Measurements from ENCODE around the gene PRF1. TPM values are rescaled to one million over a fixed set of nuclear protein-coding genes. Genes with fewer than 3 reads are reported as not detected.

Gene PRF1
- polyA plus RNA-seq, 1 experiment: not detected

DNA sequence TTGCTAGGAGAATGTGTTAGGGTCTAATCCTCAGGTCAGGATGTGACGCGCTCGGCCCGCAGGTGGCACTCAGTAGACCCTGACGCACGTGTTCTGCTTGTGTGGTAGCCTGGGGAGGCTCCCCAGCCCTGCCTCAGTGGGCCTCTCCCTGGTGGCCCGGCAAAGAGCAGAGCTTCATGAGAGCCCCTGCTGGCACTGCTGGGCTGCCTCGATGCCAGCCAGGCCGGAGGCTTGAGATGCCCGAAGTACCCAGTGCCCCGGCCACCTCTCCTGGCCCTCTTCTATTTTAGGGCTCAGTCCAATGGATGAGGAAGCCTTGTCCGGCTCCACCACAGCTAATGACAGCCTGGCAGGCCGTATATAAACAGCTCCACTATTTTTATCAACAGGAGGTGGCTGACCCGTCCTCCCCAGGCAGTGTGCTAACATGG is 42.0 kb downstream of the PRF1 start:
- TF ChIP-seq, protein P1, sequence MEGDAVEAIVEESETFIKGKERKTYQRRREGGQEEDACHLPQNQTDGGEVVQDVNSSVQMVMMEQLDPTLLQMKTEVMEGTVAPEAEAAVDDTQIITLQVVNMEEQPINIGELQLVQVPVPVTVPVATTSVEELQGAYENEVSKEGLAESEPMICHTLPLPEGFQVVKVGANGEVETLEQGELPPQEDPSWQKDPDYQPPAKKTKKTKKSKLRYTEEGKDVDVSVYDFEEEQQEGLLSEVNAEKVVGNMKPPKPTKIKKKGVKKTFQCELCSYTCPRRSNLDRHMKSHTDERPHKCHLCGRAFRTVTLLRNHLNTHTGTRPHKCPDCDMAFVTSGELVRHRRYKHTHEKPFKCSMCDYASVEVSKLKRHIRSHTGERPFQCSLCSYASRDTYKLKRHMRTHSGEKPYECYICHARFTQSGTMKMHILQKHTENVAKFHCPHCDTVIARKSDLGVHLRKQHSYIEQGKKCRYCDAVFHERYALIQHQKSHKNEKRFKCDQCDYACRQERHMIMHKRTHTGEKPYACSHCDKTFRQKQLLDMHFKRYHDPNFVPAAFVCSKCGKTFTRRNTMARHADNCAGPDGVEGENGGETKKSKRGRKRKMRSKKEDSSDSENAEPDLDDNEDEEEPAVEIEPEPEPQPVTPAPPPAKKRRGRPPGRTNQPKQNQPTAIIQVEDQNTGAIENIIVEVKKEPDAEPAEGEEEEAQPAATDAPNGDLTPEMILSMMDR (IDR thresholded peaks at IDR 0.05; ENCODE audit: insufficient read depth, low read depth, low read length): no peak
- no peaks in the 10 kb centered on the region for H3K36me3 ChIP-seq (ENCODE audit: control insufficient read depth, insufficient read depth, low read length)
- DNase-seq (ENCODE audit: low read depth): no peak
- ChIA-PET POLR2A (no interaction called here), CTCF (interaction anchor here (0.6 to 5.0 kb wide), 10 partner anchors 8 to 198 kb away, joined by 3 to 56 read pairs (median 4); no protein-coding TSS in a partner anchor)
- no peak overlapping the region for H3K4me3 ChIP-seq (ENCODE audit: low read depth, low read length)
- no peaks in the 10 kb centered on the region; the same call in 1 of the 2 replicates for H3K27me3 ChIP-seq (ENCODE audit: control insufficient read depth, insufficient read depth, low read length)

DNA sequence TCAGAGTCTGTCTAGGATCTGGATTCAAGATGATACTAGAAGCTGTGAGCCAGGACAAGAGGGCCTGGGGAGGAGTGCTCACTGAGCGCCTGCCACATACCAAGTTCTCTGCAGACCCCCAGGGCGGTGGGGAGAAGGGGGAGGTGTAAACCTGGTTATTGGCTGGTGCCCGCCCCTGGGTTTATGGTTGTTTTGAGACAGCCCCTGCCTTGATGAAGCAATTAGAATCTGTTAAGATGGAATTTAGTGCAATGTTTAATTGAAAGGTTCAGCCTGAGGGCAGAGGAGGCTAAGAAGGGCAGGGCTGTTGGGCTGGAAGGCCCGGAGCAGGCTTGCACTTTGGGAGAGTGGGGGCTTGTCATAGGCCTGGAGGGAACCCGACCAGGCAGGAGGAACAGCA is 42.7 kb downstream of the PRF1 start:
- no peak for DNase-seq (ENCODE audit: low read depth)
- CTCF ChIA-PET: interaction anchor here (0.6 to 5.0 kb wide), 9 partner anchors 9 to 323 kb away, joined by 3 to 56 read pairs (median 4); no protein-coding TSS in a partner anchor
- no peaks in the 10 kb centered on the region for H3K36me3 ChIP-seq (ENCODE audit: control insufficient read depth, insufficient read depth, low read length)
- TF ChIP-seq, protein P1 (IDR thresholded peaks at IDR 0.05; ENCODE audit: insufficient read depth, low read depth, low read length): no peak
- POLR2A ChIA-PET: no interaction called here
- no peak overlapping the region for H3K4me3 ChIP-seq (ENCODE audit: low read depth, low read length)
- no peaks in the 10 kb centered on the region; the same call in 1 of the 2 replicates for H3K27me3 ChIP-seq (ENCODE audit: control insufficient read depth, insufficient read depth, low read length)

DNA sequence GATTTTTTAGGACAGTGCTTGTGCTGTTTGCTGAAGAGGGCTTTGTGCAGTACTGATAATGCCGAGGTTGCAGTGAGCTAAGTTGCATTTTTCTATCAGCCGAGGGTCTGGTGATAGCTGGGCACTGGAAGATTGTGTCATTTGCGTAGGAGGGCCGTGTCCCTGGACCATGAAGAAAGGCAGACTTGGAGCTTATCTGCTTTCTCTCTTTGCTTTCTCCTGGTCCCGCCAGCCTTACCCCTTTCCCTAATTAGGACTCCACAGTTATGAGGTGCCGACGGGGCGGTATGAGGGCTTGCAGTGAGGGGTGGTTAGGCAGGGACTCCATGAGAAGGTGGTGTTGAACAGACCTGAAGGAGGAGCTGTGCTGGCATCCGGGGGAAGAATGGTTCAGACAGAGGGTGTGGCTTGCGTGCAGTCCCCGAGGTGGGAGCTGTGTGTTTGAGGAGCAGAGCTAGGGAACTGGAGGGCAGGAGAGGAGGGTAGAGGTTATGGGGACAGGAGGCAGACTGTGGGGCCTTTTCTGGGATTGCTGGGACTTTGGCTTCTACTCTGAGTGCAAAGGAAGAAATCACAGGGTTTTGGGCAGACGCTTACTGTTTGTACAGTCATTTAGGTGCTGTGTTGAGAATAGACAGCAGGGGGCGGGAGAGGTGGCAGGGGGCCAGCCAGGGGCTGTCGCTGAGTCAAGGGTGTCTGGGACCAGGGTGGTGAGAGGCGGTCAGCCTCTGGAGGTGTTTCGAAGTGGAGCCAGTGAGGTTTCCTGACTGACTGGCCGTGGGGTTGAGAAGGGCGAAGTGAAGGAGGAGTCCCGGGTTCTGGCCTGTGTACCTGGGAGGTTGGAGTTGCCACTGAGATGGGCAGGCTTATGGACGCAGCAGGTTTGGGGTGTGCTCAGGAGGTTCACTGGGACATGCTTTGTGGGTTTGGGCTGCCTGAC is 43.4 kb downstream of the PRF1 start:
- no peak for DNase-seq (ENCODE audit: low read depth)
- TF ChIP-seq, protein P1 (IDR thresholded peaks at IDR 0.05; ENCODE audit: insufficient read depth, low read depth, low read length): peak; percentile 65
- Histone ChIP-seq H3K36me3 (ENCODE audit: control insufficient read depth, insufficient read depth, low read length) (no peaks in the 10 kb centered on the region), H3K4me3 (ENCODE audit: low read depth, low read length) (no peak overlapping the region), H3K27me3 (ENCODE audit: control insufficient read depth, insufficient read depth, low read length) (no peaks in the 10 kb centered on the region; the same call in 1 of the 2 replicates)
- CTCF ChIA-PET: interaction anchor here (0.5 to 5.0 kb wide), 20 partner anchors 9 to 352 kb away, joined by 3 to 56 read pairs (median 4); no protein-coding TSS in a partner anchor
- POLR2A ChIA-PET: no interaction called here

DNA sequence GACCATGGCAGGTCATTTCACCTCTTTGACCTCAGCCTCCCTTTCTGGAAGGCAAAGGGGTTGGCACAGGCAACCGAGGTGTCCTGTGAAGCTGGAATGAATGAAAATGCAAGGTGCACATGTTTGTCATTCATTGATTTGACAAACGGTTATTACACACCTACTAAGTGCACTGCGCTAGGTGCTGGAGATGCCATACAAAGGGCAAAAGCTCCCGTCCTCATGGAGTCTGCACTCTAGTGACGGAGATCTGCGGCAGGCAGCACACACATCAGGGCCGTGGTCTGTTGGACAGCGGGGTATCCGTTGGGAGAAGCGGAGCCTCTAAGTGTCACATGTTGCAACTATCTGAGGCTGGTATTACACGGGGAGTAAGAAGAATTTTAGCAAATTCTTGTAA is 44.2 kb downstream of the PRF1 start:
- no peaks in the 10 kb centered on the region; the same call in 1 of the 2 replicates for H3K27me3 ChIP-seq (ENCODE audit: control insufficient read depth, insufficient read depth, low read length)
- ChIA-PET CTCF (interaction anchor here (0.9 to 5.0 kb wide), 12 partner anchors 8 to 205 kb away, joined by 3 to 56 read pairs (median 4); no protein-coding TSS in a partner anchor), POLR2A (no interaction called here)
- no peaks in the 10 kb centered on the region for H3K36me3 ChIP-seq (ENCODE audit: control insufficient read depth, insufficient read depth, low read length)
- DNase-seq (ENCODE audit: low read depth): no peak
- no peak overlapping the region for H3K4me3 ChIP-seq (ENCODE audit: low read depth, low read length)
- TF ChIP-seq, protein P1 (IDR thresholded peaks at IDR 0.05; ENCODE audit: insufficient read depth, low read depth, low read length): no peak

DNA sequence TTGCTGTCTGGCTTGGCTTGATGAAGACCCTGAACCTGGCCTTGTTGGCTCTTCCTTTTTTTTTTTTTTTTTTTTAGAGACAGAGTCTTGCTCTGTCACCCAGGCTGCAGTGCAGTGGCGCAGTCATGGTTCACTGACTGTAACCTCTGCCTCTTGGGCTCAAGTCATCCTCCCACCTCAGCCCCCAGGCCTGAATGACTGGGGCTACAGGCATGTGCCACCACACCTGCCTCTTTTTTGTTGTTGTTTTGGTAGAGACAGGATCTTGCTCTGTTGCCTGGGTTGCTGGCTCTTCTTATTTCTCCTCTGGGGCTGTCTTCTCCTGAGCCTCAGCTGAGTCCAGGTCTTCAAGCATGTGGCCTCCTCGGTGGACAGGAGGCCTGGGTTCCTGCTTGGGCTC is 44.7 kb downstream of the PRF1 start:
- H3K27me3 ChIP-seq (ENCODE audit: control insufficient read depth, insufficient read depth, low read length): no peaks in the 10 kb centered on the region; the same call in 1 of the 2 replicates
- H3K4me3 ChIP-seq (ENCODE audit: low read depth, low read length): no peak overlapping the region
- TF ChIP-seq, protein P1 (IDR thresholded peaks at IDR 0.05; ENCODE audit: insufficient read depth, low read depth, low read length): no peak
- no peaks in the 10 kb centered on the region for H3K36me3 ChIP-seq (ENCODE audit: control insufficient read depth, insufficient read depth, low read length)
- no peak for DNase-seq (ENCODE audit: low read depth)
- CTCF ChIA-PET: interaction anchor here (1.3 to 5.0 kb wide), 4 partner anchors 17 to 201 kb away, joined by 3 to 56 read pairs (median 9); no protein-coding TSS in a partner anchor
- POLR2A ChIA-PET: no interaction called here
